ENCODE data around the gene ELOB. TPM values are rescaled to one million over a fixed set of nuclear protein-coding genes. Genes with fewer than 3 reads are reported as not detected.

The ELOB gene
- total and polyA plus RNA-seq, 2 of the 13 experiments (the other 11 are each of a cell fraction or from before 2014, with no cell fraction given), result 208 to 225 TPM

- CTCF ChIA-PET (ENCODE audit: low intra/inter-chr PET ratio, low total read pairs), result no interaction called here
- Histone ChIP-seq H3K4me2 (ENCODE audit: low read depth, low read length) (peak overlapping the region; percentile 80), H2AFZ (ENCODE audit: low read length) (no peak overlapping the region), H3K27ac (ENCODE audit: extremely low read length, insufficient read depth, low read length) (no peak overlapping the region), H3K9me3 (ENCODE audit: low read length) (no peaks in the 10 kb centered on the region), H3K4me3 (replicated peaks in 1 of 3; ENCODE audit: insufficient read depth in 1 of 3, low read depth in 2 of 3, low read length in 3 of 3) (peak overlapping the region in 2 of 3 experiments; percentile 13 to 47; a peak in 2 of 6 replicates), H4K20me1 (ENCODE audit: insufficient read depth, low read length) (no peaks in the 10 kb centered on the region), H3K27me3 (ENCODE audit: control insufficient read depth in 1 of 2, insufficient read depth in 2 of 2, low read length in 2 of 2) (no peaks in the 10 kb centered on the region; a peak in 1 of 5 replicates), H3K4me1 (ENCODE audit: insufficient read depth, low read length) (peaks cover 40% of the 10 kb centered on the region), H3K79me2 (ENCODE audit: insufficient read depth, low read length) (no peaks in the 10 kb centered on the region), H3K36me3 (replicated peaks in 1 of 2; ENCODE audit: control insufficient read depth in 1 of 2, insufficient read depth in 2 of 2, low read length in 2 of 2) (no peaks in the 10 kb centered on the region), H3K9ac (ENCODE audit: insufficient read depth, low read depth, low read length) (peak overlapping the region; percentile 35; the same call in 1 of the 2 replicates)
- in situ Hi-C loops (cut with HindIII; ENCODE audit: extremely low pct_ligation_motif_present, low pct_unique_long_range_greater_than_20kb), result no loop called here
- DNase-seq (ENCODE audit: low spot score), result no peak
- no peak for FAIRE-seq
- POLR2A ChIA-PET, result interaction anchor here (1.1 to 4.4 kb wide), 2 partner anchors 14 to 19 kb away, joined by 3 to 43 read pairs; partner anchors contain the start of gene SRRM2
- WGBS (ENCODE audit: low lambda C conversion rate), result 0% methylated on average over 2 of the region's 5 CpGs
- no TSS peak for BruUV-seq (replicated peaks)
- intact Hi-C loops (cut with micrococcal nuclease; ENCODE audit: unreplicated experiment), result no loop called here
- peak; percentile 27 for ATAC-seq
- TF ChIP-seq GFI1 (CRISPR knock-in tag; IDR thresholded peaks at IDR 0.05; ENCODE audit: borderline replicate concordance), result no peak
- TF ChIP-seq ZKSCAN1 (IDR thresholded peaks at IDR 0.05; ENCODE audit: low read length), result no peak
- no peak for TF ChIP-seq SPEN (CRISPR knock-in tag; IDR thresholded peaks at IDR 0.05; ENCODE audit: low read depth)
- no peak for TF ChIP-seq ZNF784 (CRISPR knock-in tag; IDR thresholded peaks at IDR 0.05; ENCODE audit: borderline replicate concordance)
- no peak for TF ChIP-seq SOX5 (CRISPR knock-in tag; IDR thresholded peaks at IDR 0.05; ENCODE audit: borderline replicate concordance)
- TF ChIP-seq EEA1 (CRISPR knock-in tag; IDR thresholded peaks at IDR 0.05; ENCODE audit: borderline replicate concordance), result no peak
- TF ChIP-seq TBP (CRISPR knock-in tag; IDR thresholded peaks at IDR 0.05), result no peak
- TF ChIP-seq NR2F6 (IDR thresholded peaks at IDR 0.05), result peak; percentile 7; the same call in 1 of the 2 replicates
- TF ChIP-seq NR2F6 (CRISPR knock-in tag; IDR thresholded peaks at IDR 0.05), result peak; percentile 51; the same call in 1 of the 2 replicates
- 0 out of 2 replicates have a peak, but pooled peaks have one; percentile 9 for TF ChIP-seq THAP11 (CRISPR knock-in tag; IDR thresholded peaks at IDR 0.05)
- TF ChIP-seq ARID2 (CRISPR knock-in tag; IDR thresholded peaks at IDR 0.05; ENCODE audit: borderline replicate concordance), result no peak
- no peak for TF ChIP-seq NFIB (CRISPR knock-in tag; IDR thresholded peaks at IDR 0.05; ENCODE audit: borderline replicate concordance)
- TF ChIP-seq ZNF235 (CRISPR knock-in tag; IDR thresholded peaks at IDR 0.05; ENCODE audit: borderline replicate concordance), result no peak
- TF ChIP-seq ZNF768 (CRISPR knock-in tag; IDR thresholded peaks at IDR 0.05), result peak; percentile 67; the same call in 1 of the 2 replicates
- no peak for TF ChIP-seq U2AF1 (optimal IDR thresholded peaks at IDR 0.05; ENCODE audit: low read depth, low read length)
- TF ChIP-seq IKZF1 (IDR thresholded peaks at IDR 0.05), result no peak
- TF ChIP-seq CHD2 (IDR thresholded peaks at IDR 0.05; ENCODE audit: low read depth, low read length), result no peak
- TF ChIP-seq RARA (CRISPR knock-in tag; IDR thresholded peaks at IDR 0.05), result peak; percentile 45
- TF ChIP-seq ATF1 (CRISPR knock-in tag; IDR thresholded peaks at IDR 0.05), result no peak
- TF ChIP-seq ZFX (CRISPR knock-in tag; IDR thresholded peaks at IDR 0.05; ENCODE audit: low read depth), result peak; percentile 18
- no peak for TF ChIP-seq ZNF24 (IDR thresholded peaks at IDR 0.05)
- TF ChIP-seq PATZ1 (CRISPR knock-in tag; IDR thresholded peaks at IDR 0.05), result 0 out of 2 replicates have a peak, but pooled peaks have one; percentile 15
- TF ChIP-seq ZNF224 (CRISPR knock-in tag; IDR thresholded peaks at IDR 0.05), result no peak
- TF ChIP-seq NFE2L2 (IDR thresholded peaks at IDR 0.05; ENCODE audit: low read length), result no peak
- TF ChIP-seq SKIL (CRISPR knock-in tag; IDR thresholded peaks at IDR 0.05; ENCODE audit: borderline replicate concordance), result no peak
These were observed 38.5 kb downstream of the ELOB start for GRCh38 chr16:2738615-2739014.

All from HepG2 (cell line).